Endodermal cell (in vitro differentiated cells): ENCODE measurements around the gene DCAF5. TPM values are rescaled to one million over a fixed set of nuclear protein-coding genes. Genes with fewer than 3 reads are reported as not detected.
A peak's percentile ranks its signal among the peaks of the same experiment; 100 is the strongest.

Source experiments
- DNase-seq: peaks from one replicate; pipeline ENCODE4 v3.0.0-alpha.2; 2017
- H3K27ac ChIP-seq: 2 replicates; pipeline ENCODE4 v1.5.1; 2013; ENCODE audit warnings: mild to moderate bottlenecking, low read depth, low read length, moderate library complexity
- H3K27me3 ChIP-seq: 2 replicates; pipeline ENCODE4 v1.6.1; 2013; ENCODE audit warnings: mild to moderate bottlenecking, low read length, moderate library complexity; ENCODE audit not compliant: insufficient read depth, control insufficient read depth, poor library complexity, severe bottlenecking
- H3K36me3 ChIP-seq: 2 replicates; pipeline ENCODE4 v1.7.0; 2013; ENCODE audit warnings: mild to moderate bottlenecking, low read length, moderate library complexity; ENCODE audit not compliant: control insufficient read depth, insufficient read depth
- H3K4me1 ChIP-seq: one replicate; pipeline ENCODE4 v1.7.0; 2013; ENCODE audit warnings: low read length; ENCODE audit not compliant: control insufficient read depth, insufficient read depth
- H3K4me3 ChIP-seq: 2 replicates; pipeline ENCODE4 v1.5.1; 2013; ENCODE audit warnings: mild to moderate bottlenecking, low read length, moderate library complexity
- H3K9ac ChIP-seq: 2 replicates; pipeline ENCODE4 v1.6.1; 2013; ENCODE audit warnings: mild to moderate bottlenecking, low read length, moderate library complexity; ENCODE audit not compliant: poor library complexity, severe bottlenecking; ENCODE audit errors: extremely low read depth
- H3K9me3 ChIP-seq: 2 replicates; pipeline ENCODE4 v1.6.1; 2013; ENCODE audit warnings: mild to moderate bottlenecking, low read length, moderate library complexity; ENCODE audit not compliant: control insufficient read depth
- H3K27ac Mint-ChIP-seq: 2 replicates; pipeline ENCODE4 v1.8.0; 2020; ENCODE audit warnings: mixed read lengths
- H3K27me3 Mint-ChIP-seq: 2 replicates; pipeline ENCODE4 v1.8.0; 2021; ENCODE audit warnings: mild to moderate bottlenecking, mixed read lengths; ENCODE audit not compliant: insufficient read depth
- H3K36me3 Mint-ChIP-seq: 2 replicates; pipeline ENCODE4 v1.8.0; 2020; ENCODE audit warnings: low read depth, mixed read lengths
- H3K4me1 Mint-ChIP-seq: 2 replicates; pipeline ENCODE4 v1.8.0; 2020; ENCODE audit warnings: mixed read lengths
- H3K4me3 Mint-ChIP-seq: 2 replicates; pipeline ENCODE4 v1.8.0; 2020; ENCODE audit warnings: mild to moderate bottlenecking, moderate library complexity, mixed read lengths
- H3K9me3 Mint-ChIP-seq: 2 replicates; pipeline ENCODE4 v1.8.0; 2020; ENCODE audit warnings: mild to moderate bottlenecking, mixed read lengths
- WGBS, 2 experiments: methylation state at CpG; one replicate each; pipeline versions ENCODE4 v1.1.5 to v1.1.7; 2013; ENCODE audit warnings: missing lambda C conversion rate in 2 of 2, mixed read lengths in 1 of 2; ENCODE audit not compliant: insufficient coverage in 1 of 2, insufficient read length in 1 of 2; 5-methylcytosine and 5-hydroxymethylcytosine counted together
- total RNA-seq, 2 donors: library from RNA; stranded (reverse); fragmentation: NEBNext Ultra II Directional in 1 of 2; extraction: Animal tissue kit (Norgen Biotek cat#: 25700) in 1 of 2; gene quantifications; 2 replicates in 1 of 2; 3 replicates in 1 of 2; pipeline ENCODE4 v1.2.1, GENCODE V29; 2021
- TF ChIP-seq, protein P1 (sequence below): fragments of 200-600 bp; sonication (generic); conservative IDR thresholded peaks from 2 replicates; pipeline ENCODE4 v1.5.0; 2021; ENCODE audit warnings: antibody characterized with exemption, mild to moderate bottlenecking

The DCAF5 gene
- total RNA-seq, 2 donors from 2014 or later: 61.1 to 69.6 TPM

- peak overlapping the region; percentile 49 for H3K27ac Mint-ChIP-seq
- Histone ChIP-seq H3K27me3 (no peaks in the 10 kb centered on the region), H3K4me3 (peak overlapping the region; percentile 41), H3K27ac (no peak overlapping the region), H3K9ac (no peak overlapping the region), H3K4me1 (peaks cover 32% of the 10 kb centered on the region), H3K9me3 (no peaks in the 10 kb centered on the region), H3K36me3 (peaks cover 47% of the 10 kb centered on the region)
- 82 to 86% methylated on average over 4 of the region's 4 CpGs for WGBS, 2 experiments
- TF ChIP-seq, protein P1, sequence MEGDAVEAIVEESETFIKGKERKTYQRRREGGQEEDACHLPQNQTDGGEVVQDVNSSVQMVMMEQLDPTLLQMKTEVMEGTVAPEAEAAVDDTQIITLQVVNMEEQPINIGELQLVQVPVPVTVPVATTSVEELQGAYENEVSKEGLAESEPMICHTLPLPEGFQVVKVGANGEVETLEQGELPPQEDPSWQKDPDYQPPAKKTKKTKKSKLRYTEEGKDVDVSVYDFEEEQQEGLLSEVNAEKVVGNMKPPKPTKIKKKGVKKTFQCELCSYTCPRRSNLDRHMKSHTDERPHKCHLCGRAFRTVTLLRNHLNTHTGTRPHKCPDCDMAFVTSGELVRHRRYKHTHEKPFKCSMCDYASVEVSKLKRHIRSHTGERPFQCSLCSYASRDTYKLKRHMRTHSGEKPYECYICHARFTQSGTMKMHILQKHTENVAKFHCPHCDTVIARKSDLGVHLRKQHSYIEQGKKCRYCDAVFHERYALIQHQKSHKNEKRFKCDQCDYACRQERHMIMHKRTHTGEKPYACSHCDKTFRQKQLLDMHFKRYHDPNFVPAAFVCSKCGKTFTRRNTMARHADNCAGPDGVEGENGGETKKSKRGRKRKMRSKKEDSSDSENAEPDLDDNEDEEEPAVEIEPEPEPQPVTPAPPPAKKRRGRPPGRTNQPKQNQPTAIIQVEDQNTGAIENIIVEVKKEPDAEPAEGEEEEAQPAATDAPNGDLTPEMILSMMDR: no peak
- peaks cover 36% of the 10 kb centered on the region for H3K36me3 Mint-ChIP-seq
- H3K27me3 Mint-ChIP-seq: no peaks in the 10 kb centered on the region
- peak; percentile 60 for DNase-seq
- H3K4me3 Mint-ChIP-seq: no peak overlapping the region
- no peaks in the 10 kb centered on the region for H3K9me3 Mint-ChIP-seq
- peaks cover 56% of the 10 kb centered on the region for H3K4me1 Mint-ChIP-seq
These were observed 100.7 kb downstream of the DCAF5 start for GRCh38 chr14:69052181-69052601.

GRCh38 chr14:69050240-69051184 lies 102.4 kb downstream of the DCAF5 start:
- DNase-seq: no peak
- TF ChIP-seq, protein P1: no peak
- peaks cover 37% of the 10 kb centered on the region for H3K36me3 ChIP-seq
- no peaks in the 10 kb centered on the region for H3K27me3 ChIP-seq
- Mint-ChIP-seq H3K4me1 (peaks cover 71% of the 10 kb centered on the region), H3K4me3 (peak overlapping the region; percentile 10), H3K36me3 (peaks cover 34% of the 10 kb centered on the region), H3K27me3 (no peaks in the 10 kb centered on the region), H3K9me3 (no peaks in the 10 kb centered on the region), H3K27ac (peak overlapping the region; percentile 84)
- 31 to 43% methylated on average over 3 to 6 of the region's 6 CpGs for WGBS, 2 experiments
- H3K4me1 ChIP-seq: peaks cover 37% of the 10 kb centered on the region
- peak overlapping the region; percentile 53 for H3K9ac ChIP-seq
- H3K4me3 ChIP-seq: peak overlapping the region; percentile 25
- H3K9me3 ChIP-seq: no peaks in the 10 kb centered on the region
- H3K27ac ChIP-seq: peak overlapping the region; percentile 32

DNA sequence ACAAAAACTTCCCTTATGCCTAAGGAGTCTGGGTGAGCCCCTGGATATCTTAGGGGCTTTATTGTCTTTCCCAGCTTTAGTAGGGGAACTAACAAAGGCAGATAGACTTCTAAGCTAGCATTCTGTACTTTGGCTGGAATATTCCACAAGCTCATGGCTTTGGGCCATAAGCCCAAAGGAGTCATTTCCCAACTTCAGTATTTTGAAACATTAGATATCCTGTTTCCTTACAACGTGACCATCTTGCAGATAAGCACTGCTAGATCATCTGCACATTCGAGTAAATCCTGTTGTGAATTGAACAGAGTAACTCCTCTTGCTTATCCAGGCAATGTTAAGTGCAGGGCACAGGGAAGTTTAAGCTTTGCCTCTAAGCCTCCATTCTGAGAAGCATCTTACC lies 103.2 kb downstream of the DCAF5 start:
- Histone ChIP-seq H3K4me1 (peaks cover 44% of the 10 kb centered on the region), H3K27ac (peak overlapping the region; percentile 32), H3K4me3 (peak overlapping the region; percentile 25), H3K9me3 (no peaks in the 10 kb centered on the region), H3K27me3 (no peaks in the 10 kb centered on the region), H3K36me3 (peaks cover 29% of the 10 kb centered on the region), H3K9ac (peak overlapping the region; percentile 53)
- DNase-seq: no peak
- Mint-ChIP-seq H3K4me1 (peaks cover 79% of the 10 kb centered on the region), H3K27ac (peak overlapping the region; percentile 84), H3K27me3 (no peaks in the 10 kb centered on the region), H3K36me3 (peaks cover 25% of the 10 kb centered on the region), H3K4me3 (no peak overlapping the region), H3K9me3 (no peaks in the 10 kb centered on the region)
- TF ChIP-seq, protein P1: no peak
- WGBS, 2 experiments: 71 to 85% methylated on average over 2 of the region's 2 CpGs
